RCC 7860 (cell line): ENCODE data around the gene COL4A2.

Source experiments
- DNase-seq: peaks from one replicate; pipeline ENCODE4 v3.0.0-alpha.2; 2015; ENCODE audit warnings: low spot score
- FAIRE-seq: peaks from 2 replicates; lab custom pipeline; 2012; peaks lifted over from hg19 to GRCh38; lab: Jason Lieb, UNC

Gene COL4A2

DNA sequence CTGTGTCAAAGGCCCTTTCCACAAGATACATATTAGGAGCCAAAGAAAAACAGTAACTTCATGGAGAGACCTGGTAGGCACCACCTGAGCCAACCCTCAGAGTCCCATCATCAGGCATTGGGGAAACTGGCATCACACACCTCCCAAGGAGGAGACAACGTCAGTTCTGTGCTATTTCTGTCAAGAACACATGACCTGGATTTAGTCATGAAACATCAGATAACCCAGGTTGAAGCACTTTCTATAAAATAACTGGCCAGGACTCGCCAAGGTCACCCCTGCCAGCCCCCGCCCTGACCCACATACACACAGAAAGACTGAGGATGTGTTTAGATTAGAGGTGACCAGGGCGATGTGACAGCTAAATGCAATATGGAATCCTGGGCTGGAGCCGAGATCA, 35.8 kb upstream of the COL4A2 start:
- DNase-seq (no peak), FAIRE-seq (no peak)

GRCh38 chr13:110272227-110272626, 34.9 kb upstream of the COL4A2 start:
- DNase-seq (no peak), FAIRE-seq (no peak)

DNA sequence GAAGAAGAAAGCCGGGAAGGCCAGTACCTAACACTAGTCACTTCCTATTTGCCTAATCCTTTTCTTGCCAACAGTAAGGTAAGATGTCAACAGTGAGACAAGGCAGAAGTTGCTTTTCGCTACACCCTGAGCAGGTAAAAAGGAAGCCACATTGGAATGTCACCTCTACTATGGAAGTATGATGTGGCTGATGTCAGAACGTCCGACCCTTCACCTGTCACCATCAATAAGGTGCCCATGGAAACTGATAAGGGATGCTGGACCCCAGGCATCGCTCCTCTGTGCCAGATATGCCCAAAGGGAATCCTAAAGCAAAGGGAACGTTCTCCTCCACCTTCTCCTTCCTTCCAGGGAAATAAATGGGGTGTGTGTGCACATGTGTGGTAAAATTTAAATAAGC, 34.4 kb upstream of the COL4A2 start:
- FAIRE-seq, result no peak

GRCh38 chr13:110273254-110273653, 33.8 kb upstream of the COL4A2 start:
- FAIRE-seq (no peak), DNase-seq (no peak)

More for the DNA sequence above, 34.4 kb upstream of the COL4A2 start:
- DNase-seq, result no peak

DNA sequence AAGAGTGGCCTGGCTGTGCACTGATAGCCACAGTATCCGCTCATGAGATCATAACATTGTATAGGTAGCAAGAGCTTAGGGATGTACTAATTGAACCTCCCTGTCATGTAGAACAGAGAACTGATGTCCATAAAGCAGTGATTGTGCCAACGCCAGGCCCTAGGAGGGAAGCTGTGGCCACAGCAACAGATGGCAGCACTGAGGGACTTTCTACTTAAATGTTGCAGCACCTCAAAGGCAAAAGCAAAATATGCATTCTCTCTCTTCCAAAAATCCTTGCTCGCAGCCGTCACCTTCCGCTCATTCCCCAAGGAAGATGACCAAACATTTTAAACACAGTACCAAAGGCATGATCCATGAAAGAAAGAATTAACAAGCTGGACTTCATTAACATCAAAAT, 32.4 kb upstream of the COL4A2 start:
- DNase-seq (no peak), FAIRE-seq (no peak)

- DNase-seq (no peak), FAIRE-seq (no peak)
These were observed 31.0 kb upstream of the COL4A2 start for GRCh38 chr13:110275931-110276552.

DNA sequence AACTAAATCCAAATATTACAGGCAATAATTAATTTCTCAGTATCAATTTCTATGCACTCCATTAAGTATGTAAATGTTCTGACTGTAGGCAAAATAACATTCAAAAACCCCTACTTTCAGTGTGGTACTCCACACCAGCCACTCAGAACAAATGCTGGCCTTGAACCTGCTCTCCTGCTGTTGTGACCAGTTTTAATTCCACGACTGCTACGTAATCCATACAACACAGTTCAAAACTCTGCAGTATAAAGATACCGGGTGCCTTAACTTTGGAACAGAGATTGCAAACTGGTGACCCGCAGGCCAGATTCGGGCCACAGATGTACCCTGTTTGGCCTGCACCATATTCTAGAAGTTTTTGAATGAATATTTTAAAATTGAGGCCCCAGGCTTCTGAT, 30.5 kb upstream of the COL4A2 start:
- no peak for FAIRE-seq
- DNase-seq, result no peak

GRCh38 chr13:110277357-110277975, 29.6 kb upstream of the COL4A2 start:
- DNase-seq (no peak), FAIRE-seq (no peak)

DNA sequence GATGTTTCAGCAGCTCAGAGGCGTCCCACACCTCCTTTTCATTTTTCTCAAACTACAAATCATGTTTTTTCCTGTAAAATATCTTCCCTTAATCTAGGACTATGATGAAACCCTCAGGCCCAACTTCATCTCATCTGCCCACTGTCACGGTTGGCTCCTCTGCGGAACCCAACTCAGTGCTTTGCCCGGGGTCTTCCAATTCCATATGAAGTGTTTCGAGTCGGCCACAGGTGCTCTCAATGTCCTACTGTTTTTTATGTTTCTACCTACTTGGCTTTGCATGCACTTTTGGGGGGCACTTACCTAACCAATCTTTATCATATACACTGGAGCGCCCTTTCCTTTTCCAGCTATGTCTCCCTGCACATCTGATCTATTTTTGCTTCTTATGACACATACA, 28.2 kb upstream of the COL4A2 start:
- FAIRE-seq (no peak), DNase-seq (no peak)

DNA sequence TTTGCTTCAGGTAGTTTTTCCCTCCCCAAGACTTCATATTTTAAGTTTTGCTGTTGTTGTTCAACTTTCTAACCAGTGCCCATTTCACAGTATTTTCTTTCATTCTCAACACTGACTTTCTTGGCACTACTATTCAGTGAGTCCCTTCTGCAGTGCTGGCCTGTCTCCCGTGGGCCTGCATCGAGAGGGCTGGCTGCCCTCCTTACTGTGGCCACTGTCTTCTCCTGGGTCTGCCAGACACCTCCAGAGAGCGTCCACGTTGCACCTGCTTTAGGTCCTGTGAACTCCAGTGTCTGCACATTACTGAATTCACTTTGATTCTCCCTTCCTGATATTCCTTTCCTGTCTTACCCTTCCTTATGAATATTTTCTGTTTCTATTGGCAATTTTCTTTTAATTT, 27.4 kb upstream of the COL4A2 start:
- DNase-seq (no peak), FAIRE-seq (no peak)

DNA sequence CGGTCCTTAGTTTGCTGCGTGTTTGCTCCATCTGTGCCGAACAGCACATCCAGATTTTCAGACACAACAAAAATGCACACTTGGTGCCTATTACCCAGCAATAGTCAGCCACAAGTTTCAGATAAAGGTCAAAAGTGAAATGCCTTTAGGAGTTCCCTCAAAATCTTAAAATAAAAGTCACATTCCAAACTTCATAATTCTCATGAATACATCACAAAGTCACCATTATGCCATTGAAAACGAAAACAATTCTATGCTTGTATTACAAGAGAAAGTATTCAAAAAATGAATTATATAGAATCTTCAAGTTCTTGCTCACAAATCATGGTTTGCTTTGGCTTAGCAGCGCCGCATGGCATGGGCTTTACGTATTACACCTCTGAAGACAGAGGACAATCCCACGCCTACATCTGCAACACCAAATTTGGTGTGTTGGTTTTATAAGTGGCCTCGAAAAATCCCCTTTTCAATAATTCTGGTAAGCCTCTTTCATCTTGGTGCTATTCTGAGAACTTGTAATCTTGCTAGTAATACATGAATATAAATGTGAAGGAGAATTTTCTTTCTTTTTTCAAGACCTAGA, 26.8 kb upstream of the COL4A2 start:
- no peak for DNase-seq
- no peak for FAIRE-seq

- no peak for DNase-seq
- no peak for FAIRE-seq
These were observed 25.9 kb upstream of the COL4A2 start for GRCh38 chr13:110280985-110281688.

GRCh38 chr13:110281736-110282135, 25.3 kb upstream of the COL4A2 start:
- DNase-seq (no peak), FAIRE-seq (no peak)

DNA sequence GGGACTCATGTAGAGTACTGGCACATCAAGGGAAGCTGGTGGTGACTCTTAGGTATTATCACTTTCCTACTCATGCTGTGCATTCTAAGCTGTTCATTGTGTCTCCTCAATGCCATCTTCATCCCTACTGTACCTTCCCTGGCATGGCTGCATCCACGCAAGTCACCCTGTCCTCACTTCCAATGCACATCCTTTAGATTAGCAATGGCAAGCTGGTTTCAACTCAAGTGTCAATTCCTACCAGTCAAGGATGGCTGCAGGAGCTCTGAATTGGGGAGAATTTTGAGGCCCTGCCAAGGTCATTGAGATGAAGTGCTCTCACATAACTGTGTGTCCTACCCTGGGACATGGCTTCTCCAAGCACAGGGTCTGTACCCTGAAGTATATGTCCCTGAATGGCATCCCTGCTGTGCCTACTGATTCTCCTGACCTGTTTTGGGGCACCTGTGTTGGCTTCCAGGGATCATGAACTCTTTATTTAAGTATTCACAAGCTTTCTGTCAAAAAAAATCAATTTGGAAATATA, 24.7 kb upstream of the COL4A2 start:
- no peak for DNase-seq
- FAIRE-seq, result no peak

GRCh38 chr13:110283736-110284517, 23.2 kb upstream of the COL4A2 start:
- FAIRE-seq (no peak), DNase-seq (no peak)

DNA sequence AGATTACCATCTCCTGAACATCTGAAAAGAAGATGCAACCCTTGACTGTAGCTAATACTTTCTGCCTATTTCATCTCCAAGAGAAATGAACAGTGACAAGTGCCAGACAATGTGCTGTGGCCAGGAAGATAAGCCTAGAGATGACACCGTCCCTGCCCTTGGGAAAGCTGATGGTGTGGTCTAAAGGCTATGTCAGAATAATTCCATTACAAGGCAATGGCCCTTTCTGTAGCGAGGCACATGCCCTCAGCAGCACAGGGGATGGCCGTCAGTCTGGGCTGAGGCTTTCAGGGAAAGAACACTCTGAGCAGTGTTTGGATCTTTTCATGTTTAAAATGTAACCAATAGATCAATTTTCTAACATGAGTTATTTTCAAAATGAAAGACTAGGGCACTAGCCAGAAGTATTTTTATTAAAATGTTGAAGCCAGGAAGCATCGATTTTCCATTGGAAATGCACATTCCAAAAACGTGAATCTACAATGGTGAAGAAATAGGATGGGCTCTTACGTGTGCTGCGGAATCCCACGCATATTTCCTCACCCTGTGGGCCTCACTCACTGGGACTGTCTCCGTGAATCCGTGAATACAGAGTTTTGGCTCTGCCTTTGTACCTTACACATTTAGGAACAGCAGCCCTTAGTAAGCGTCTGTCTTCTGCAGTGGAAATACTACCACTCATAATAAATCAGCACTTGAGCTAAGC, 22.2 kb upstream of the COL4A2 start:
- FAIRE-seq (no peak), DNase-seq (no peak)

- DNase-seq (no peak), FAIRE-seq (no peak)
These were observed 20.9 kb upstream of the COL4A2 start for GRCh38 chr13:110285991-110286832.

DNA sequence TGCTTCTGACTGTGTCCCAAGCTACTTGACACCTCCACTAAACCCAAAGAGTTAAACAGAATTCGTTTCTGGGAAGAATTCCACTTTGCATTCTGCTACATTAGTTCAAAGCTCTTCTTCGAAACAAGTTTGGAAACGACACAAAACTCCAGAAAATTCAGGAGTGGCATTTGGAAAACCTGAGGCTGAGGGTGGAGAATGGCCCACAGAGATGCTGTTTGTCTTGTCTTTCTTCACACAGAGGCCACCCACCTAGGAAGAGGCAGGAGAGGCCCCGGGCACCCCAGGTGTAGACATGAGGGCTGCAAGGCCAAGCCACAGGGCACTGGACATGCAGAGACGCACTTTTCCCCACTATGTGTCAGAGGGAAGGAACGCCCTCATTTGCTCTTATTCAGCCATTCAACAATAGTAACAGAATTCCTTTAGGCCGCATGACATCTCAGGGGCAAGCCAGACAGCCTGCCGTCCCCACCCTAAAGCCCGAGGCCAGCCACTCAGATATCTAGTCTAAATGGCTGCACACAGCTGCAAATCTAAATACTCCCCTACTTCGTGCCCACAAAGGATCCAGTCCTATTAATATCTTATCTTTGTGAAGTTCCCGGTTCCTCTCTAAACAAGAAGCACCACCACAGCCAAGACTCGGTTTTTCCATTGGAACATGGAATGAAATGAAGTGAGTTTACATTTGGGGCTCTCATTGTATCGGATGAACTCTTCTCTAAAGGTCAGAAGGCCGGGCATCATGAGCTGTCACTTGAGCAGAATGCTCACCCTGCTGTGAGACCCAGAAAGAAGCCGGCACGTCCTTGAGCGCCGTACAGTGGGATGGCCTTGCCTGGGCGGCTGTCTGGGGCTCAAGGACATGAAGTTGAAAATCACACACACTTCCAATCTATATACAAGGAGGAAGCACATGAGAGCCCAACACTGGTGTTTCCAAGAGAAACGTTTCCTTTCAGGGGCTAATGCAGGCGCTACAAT, 20.0 kb upstream of the COL4A2 start:
- FAIRE-seq, result no peak
- no peak for DNase-seq
